K562 (cell line): Measurements from ENCODE around the gene PTGIR. TPM values are rescaled to one million over a fixed set of nuclear protein-coding genes. Genes with fewer than 3 reads are reported as not detected.

ENCODE experiments used
- ADNP ChIP-seq: fragments of 200-800 bp; sonication (Bioruptor generic); IDR thresholded peaks from 2 replicates; pipeline ENCODE4 v1.6.1; 2016; ENCODE audit warnings: missing genetic modification characterization, missing compliant biosample characterization
- NR0B1 ChIP-seq: fragments of 450-650 bp; IDR thresholded peaks from one replicate; pipeline ENCODE4 v1.6.1; 2018; ENCODE audit warnings: mild to moderate bottlenecking, moderate library complexity; ENCODE audit not compliant: partially characterized antibody
- POLR2AphosphoS5 ChIP-seq: IDR thresholded peaks from 2 replicates; pipeline ENCODE4 v1.6.1; 2011; ENCODE audit warnings: mild to moderate bottlenecking, low read depth, low read length, moderate library complexity; ENCODE audit not compliant: control insufficient read depth, insufficient read depth
- PREB ChIP-seq: sonication (generic); formaldehyde crosslinking; IDR thresholded peaks from 2 replicates; pipeline ENCODE4 v1.8.1; 2023; ENCODE audit warnings: mild to moderate bottlenecking, missing genetic modification reagents
- REST ChIP-seq, 2 experiments: fragments of 450-650 bp; formaldehyde crosslinking in 1 of 2; IDR thresholded peaks; 2 replicates each; pipeline versions ENCODE4 v1.4.0 to v1.6.1; 2014 to 2020; ENCODE audit warnings: mild to moderate bottlenecking in 2 of 2, borderline replicate concordance in 1 of 2, low read depth in 1 of 2
- SMC3 ChIP-seq: conservative IDR thresholded peaks from 2 replicates; pipeline ENCODE4 v1.6.1; 2011; ENCODE audit warnings: low read depth, low read length, improper control_type of control experiment; ENCODE audit not compliant: insufficient read depth
- SP1 ChIP-seq: sonication (generic); formaldehyde crosslinking; IDR thresholded peaks from 2 replicates; pipeline ENCODE4 v1.8.1; 2022; ENCODE audit warnings: mild to moderate bottlenecking, missing genetic modification reagents
- SRSF3 ChIP-seq: fragments of 200-400 bp; formaldehyde crosslinking; IDR thresholded peaks from 2 replicates; pipeline ENCODE4 v1.6.1; 2016; ENCODE audit warnings: mild to moderate bottlenecking, low read length, moderate library complexity; ENCODE audit not compliant: insufficient read depth
- XRCC5 ChIP-seq: fragments of 200-400 bp; formaldehyde crosslinking; IDR thresholded peaks from 2 replicates; pipeline ENCODE4 v1.6.1; 2017; ENCODE audit warnings: low read depth, mild to moderate bottlenecking, low read length
- ZFPM2 ChIP-seq: fragments of 250-450 bp; sonication (Bioruptor Pico); IDR thresholded peaks from 2 replicates; pipeline ENCODE4 v1.5.1; 2022; ENCODE audit warnings: mild to moderate bottlenecking
- ZNF280B ChIP-seq: fragments of 250-450 bp; sonication (Bioruptor Pico); IDR thresholded peaks from 2 replicates; pipeline ENCODE4 v1.5.1; 2021; ENCODE audit warnings: mild to moderate bottlenecking
- ZNF699 ChIP-seq: fragments of 250-450 bp; sonication (Bioruptor Pico); IDR thresholded peaks from 2 replicates; pipeline ENCODE4 v1.8.0; 2021; ENCODE audit warnings: mild to moderate bottlenecking, moderate library complexity; ENCODE audit not compliant: insufficient replicate concordance
- polyA plus RNA-seq, 8 experiments: library from polyadenylated mRNA; depleted of rRNA in 4 of 8; stranded (reverse) in 5 of 8; unstranded in 3 of 8; fragments of >200 nt; fragmentation: Nextera tagmentation in 2 of 8; fragmentation: Illumina TruSeq in 1 of 8; extraction: Ambion mirVana in 2 of 8; extraction: Trizol in 1 of 8; gene quantifications; 2 replicates each; pipeline versions ENCODE4 v1.2.1 to v1.2.3, GENCODE V29; 2011 to 2014; ENCODE audit warnings: inconsistent platforms in 1 of 8, missing spikeins in 1 of 8
- total RNA-seq, 7 experiments: library from RNA; depleted of rRNA in 6 of 7; stranded (reverse); fragments of >200 nt in 6 of 7; fragmentation: Illumina TruSeq in 2 of 7; extraction: Trizol in 2 of 7; gene quantifications; 2 replicates each; pipeline versions ENCODE4 v1.2.1 to v1.2.3, GENCODE V29; 2011 to 2021; ENCODE audit warnings: low replicate concordance in 1 of 7

Gene PTGIR
- total and polyA plus RNA-seq, 9 of the 15 experiments (the other 6 are each of a cell fraction or from before 2014, with no cell fraction given) = 0.11 to 3.4 (median 1.1) TPM; not detected in 1

GRCh38 chr19:46614114-46614722 lies 10.7 kb downstream of the PTGIR start (continued):
- TF ChIP-seq REST (IDR thresholded peaks at IDR 0.05; ENCODE audit: borderline replicate concordance) = peak; percentile 82
- TF ChIP-seq REST (CRISPR knock-in tag; IDR thresholded peaks at IDR 0.05; ENCODE audit: low read depth) = no peak
- TF ChIP-seq ZNF699 (CRISPR knock-in tag) = no peak
- TF ChIP-seq ZFPM2 (CRISPR knock-in tag) = no peak
- TF ChIP-seq XRCC5 = 0 out of 2 replicates have a peak, but pooled peaks have one; percentile 38
- TF ChIP-seq SMC3 = peak; percentile 91
- TF ChIP-seq ZNF280B (CRISPR knock-in tag) = no peak
- no peak for TF ChIP-seq POLR2AphosphoS5
- TF ChIP-seq NR0B1 = no peak
- no peak for TF ChIP-seq PREB (CRISPR knock-in tag)
- TF ChIP-seq ADNP (tag) = no peak
- no peak for TF ChIP-seq SRSF3
- 0 out of 2 replicates have a peak, but pooled peaks have one; percentile 32 for TF ChIP-seq SP1 (CRISPR knock-in tag)
